ENCODE measurements around the gene MAT2B. TPM values are rescaled to one million over a fixed set of nuclear protein-coding genes. Genes with fewer than 3 reads are reported as not detected.
"Not testable (repeated sequence)": the region's sequence is repeated elsewhere in the genome, so short reads cannot be mapped to it uniquely, and the experiment has no call there.

The MAT2B gene
- total RNA-seq, 1 experiment from 2014 or later, result 36.8 TPM

DNA sequence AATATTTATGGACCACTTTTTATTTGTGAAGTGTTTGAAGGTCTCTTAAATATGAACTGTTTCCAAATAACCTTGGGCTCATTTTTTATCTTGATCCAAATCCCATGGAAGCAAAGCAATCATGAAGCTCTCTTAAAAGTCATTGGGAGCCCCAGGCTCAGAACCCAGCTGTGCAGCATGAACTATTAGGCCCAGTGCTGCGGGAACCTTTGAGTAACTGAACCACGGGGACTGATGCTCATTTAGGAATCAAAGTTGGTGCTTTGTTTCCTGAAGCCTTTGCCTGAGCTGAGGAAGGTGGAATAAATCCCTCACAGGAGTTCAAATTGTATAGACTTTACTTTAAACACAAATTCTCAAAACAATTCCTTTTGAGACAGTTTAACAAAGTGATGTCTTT is 27.8 kb downstream of the MAT2B start:
- Histone ChIP-seq H3K27me3 (peaks cover 8% of the 10 kb centered on the region; the same call in 1 of the 2 replicates), H3K4me3 (no peak overlapping the region), H3K36me3 (no peaks in the 10 kb centered on the region), H3K9me3 (no peaks in the 10 kb centered on the region)
- DNase-seq, result no peak

DNA sequence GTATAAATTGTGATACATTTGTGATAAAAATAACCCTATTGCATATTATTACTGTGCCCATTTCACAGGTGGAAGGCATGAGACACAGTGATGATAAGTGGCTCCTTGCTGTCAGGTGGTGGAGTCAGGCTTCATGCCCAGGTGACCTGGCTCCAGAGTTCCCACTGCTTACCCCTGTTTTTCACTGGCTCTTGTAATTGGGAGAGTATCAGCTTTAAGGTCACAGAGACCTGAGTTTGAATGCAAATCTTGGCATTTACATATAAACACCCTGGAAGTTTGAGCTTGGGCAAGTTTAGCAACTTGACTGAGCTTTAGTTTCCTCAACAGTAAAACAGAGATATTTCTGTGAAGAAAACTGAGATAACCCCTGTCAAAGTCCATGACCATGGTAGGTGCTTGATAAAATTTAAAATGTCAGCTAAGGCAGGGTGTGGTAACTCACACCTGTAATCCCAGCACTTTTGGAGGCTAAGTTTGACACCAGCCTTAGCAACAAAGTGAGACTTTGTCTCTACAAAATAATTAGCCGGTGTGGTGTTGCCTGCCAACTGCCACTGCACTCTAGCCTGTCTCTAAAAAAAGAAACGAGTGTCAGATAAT is 29.2 kb downstream of the MAT2B start:
- H3K27me3 ChIP-seq, result peaks cover 8% of the 10 kb centered on the region; the same call in 1 of the 2 replicates
- H3K36me3 ChIP-seq, result no peaks in the 10 kb centered on the region
- no peak for DNase-seq
- H3K9me3 ChIP-seq, result no peaks in the 10 kb centered on the region
- H3K4me3 ChIP-seq, result no peak overlapping the region

GRCh38 chr5:163535290-163535689 is 29.9 kb downstream of the MAT2B start:
- Histone ChIP-seq H3K27me3 (peaks cover 13% of the 10 kb centered on the region; the same call in 1 of the 2 replicates), H3K4me3 (no peak overlapping the region), H3K36me3 (no peaks in the 10 kb centered on the region), H3K9me3 (no peaks in the 10 kb centered on the region)
- DNase-seq, result no peak

DNA sequence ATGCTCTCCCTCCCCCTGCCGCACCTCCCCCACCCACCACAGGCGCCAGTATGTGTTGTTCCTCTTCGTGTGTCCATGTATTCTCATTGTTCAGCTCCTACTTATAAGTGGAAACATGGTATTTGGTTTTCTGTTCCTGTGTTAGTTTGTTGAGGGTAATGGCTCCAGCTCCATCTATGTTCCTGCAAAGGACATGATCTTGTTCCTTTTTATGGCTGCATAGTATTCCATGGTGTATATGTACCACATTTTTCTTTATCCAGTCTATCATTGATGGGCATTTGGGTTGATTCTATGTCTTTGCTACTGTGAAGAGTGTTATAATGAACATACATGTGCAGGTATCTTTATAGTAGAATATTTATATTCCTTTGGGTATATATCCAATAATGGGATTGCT is 31.0 kb downstream of the MAT2B start:
- H3K36me3 ChIP-seq, H3K4me3 ChIP-seq, H3K9me3 ChIP-seq, DNase-seq: not testable (repeated sequence)
- peaks cover 24% of the 10 kb centered on the region for H3K27me3 ChIP-seq

- no peak for DNase-seq
- Histone ChIP-seq H3K36me3 (no peaks in the 10 kb centered on the region), H3K9me3 (no peaks in the 10 kb centered on the region), H3K27me3 (peaks cover 44% of the 10 kb centered on the region), H3K4me3 (no peak overlapping the region)
Observed at GRCh38 chr5:163540696-163541095, 35.3 kb downstream of the MAT2B start.

DNA sequence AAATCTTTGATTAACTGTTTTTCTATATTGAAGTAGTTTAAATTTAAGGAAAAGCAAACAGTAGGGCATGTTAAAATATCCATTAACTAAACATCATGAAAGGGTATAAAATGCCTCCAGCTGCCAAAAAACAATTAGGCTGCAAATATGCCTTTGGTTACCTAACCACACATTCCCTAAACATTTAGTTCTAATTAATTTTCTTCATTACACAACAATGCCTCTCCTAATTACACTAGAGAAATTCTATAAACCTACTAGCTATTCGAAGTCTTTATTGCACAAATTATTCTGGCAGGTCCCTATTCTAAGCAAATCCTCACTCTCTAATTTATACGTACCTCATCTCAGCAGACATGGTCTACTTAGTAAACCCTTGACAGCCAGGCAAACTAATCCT is 37.4 kb downstream of the MAT2B start:
- Histone ChIP-seq H3K4me3 (no peak overlapping the region), H3K27me3 (peaks cover 44% of the 10 kb centered on the region), H3K9me3 (no peaks in the 10 kb centered on the region), H3K36me3 (no peaks in the 10 kb centered on the region)
- no peak for DNase-seq

DNA sequence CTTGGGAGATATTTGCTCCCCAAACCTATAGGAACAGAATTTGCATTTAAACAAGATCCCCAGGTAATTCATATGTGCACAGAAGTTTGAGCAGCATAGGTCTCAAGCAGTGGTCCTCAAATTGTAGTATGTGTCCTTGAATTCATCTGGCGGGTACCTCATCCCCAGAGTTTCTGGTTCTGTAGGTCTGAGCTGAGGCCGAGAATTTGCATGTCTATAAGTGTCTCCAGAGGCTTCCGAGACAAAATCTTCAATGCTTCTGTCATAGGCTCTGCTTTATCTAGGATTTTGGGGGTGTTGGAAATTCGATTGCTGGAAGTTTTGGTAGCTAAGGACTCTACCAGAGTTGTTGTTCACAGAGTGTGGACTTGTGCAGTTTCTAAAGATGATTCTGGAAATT is 38.6 kb downstream of the MAT2B start:
- Histone ChIP-seq H3K9me3 (no peaks in the 10 kb centered on the region), H3K27me3 (peaks cover 52% of the 10 kb centered on the region), H3K4me3 (no peak overlapping the region), H3K36me3 (no peaks in the 10 kb centered on the region)
- no peak for DNase-seq

- H3K4me3 ChIP-seq, result no peak overlapping the region
- peaks cover 58% of the 10 kb centered on the region for H3K27me3 ChIP-seq
- H3K9me3 ChIP-seq, result no peaks in the 10 kb centered on the region
- H3K36me3 ChIP-seq, result no peaks in the 10 kb centered on the region
- no peak for DNase-seq
Observed at GRCh38 chr5:163544836-163545235, 39.4 kb downstream of the MAT2B start.

- DNase-seq, result no peak
- peaks cover 39% of the 10 kb centered on the region for H3K27me3 ChIP-seq
- H3K9me3 ChIP-seq, result no peaks in the 10 kb centered on the region
- H3K36me3 ChIP-seq, result no peaks in the 10 kb centered on the region
- H3K4me3 ChIP-seq, result no peak overlapping the region
Observed at GRCh38 chr5:163548649-163549048, 43.2 kb downstream of the MAT2B start.

DNA sequence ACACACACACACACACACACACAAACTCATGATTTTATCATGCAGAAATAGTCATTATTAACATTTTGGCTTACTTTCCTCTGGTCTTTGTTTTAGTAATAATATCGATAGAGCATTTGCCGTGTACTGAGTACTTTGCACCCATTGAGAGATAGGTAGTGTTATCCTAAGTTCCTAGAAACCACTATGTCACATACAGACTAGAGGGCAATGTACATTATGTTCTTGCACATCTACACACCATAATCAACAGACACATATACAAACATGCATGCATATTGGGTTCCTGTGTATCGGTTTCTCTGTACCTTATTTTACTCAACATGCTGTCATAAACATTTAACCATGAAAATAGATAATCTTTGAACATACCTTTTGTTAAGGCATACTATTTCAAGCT is 45.7 kb downstream of the MAT2B start:
- no peak for DNase-seq
- H3K4me3 ChIP-seq, result no peak overlapping the region
- no peaks in the 10 kb centered on the region for H3K9me3 ChIP-seq
- peaks cover 36% of the 10 kb centered on the region for H3K27me3 ChIP-seq
- H3K36me3 ChIP-seq, result no peaks in the 10 kb centered on the region

DNA sequence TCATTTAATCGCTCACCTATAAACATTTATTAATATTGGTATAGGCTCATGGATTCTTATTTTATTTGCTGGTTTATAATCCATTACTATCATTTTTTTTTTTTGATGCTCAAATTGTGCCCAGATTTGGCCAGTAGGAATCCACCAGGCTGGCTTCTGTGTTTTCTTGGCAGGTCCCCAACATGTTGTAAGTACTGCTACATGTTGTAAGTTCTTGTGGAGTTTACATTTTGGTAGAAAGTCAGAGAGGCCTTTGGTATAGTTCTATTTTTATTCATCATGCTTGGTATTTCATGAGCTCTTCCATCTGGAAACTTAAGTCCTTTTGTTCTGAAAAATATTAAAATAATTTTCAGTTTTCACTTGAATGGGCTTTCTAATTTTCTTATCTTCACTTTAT is 47.1 kb downstream of the MAT2B start:
- peaks cover 36% of the 10 kb centered on the region for H3K27me3 ChIP-seq
- H3K36me3 ChIP-seq, result no peaks in the 10 kb centered on the region
- DNase-seq, result no peak
- no peaks in the 10 kb centered on the region for H3K9me3 ChIP-seq
- no peak overlapping the region for H3K4me3 ChIP-seq

GRCh38 chr5:163561339-163561738 is 55.9 kb downstream of the MAT2B start:
- no peak overlapping the region for H3K4me3 ChIP-seq
- peaks cover 3% of the 10 kb centered on the region for H3K27me3 ChIP-seq
- DNase-seq, result no peak
- no peaks in the 10 kb centered on the region for H3K36me3 ChIP-seq
- H3K9me3 ChIP-seq, result no peaks in the 10 kb centered on the region

GRCh38 chr5:163562071-163562470 is 56.7 kb downstream of the MAT2B start:
- DNase-seq, result no peak
- H3K36me3 ChIP-seq, result no peaks in the 10 kb centered on the region
- no peak overlapping the region for H3K4me3 ChIP-seq
- H3K27me3 ChIP-seq, result peaks cover 3% of the 10 kb centered on the region
- no peaks in the 10 kb centered on the region for H3K9me3 ChIP-seq

GRCh38 chr5:163563112-163563511 is 57.7 kb downstream of the MAT2B start:
- no peak for DNase-seq
- Histone ChIP-seq H3K4me3 (no peak overlapping the region), H3K9me3 (no peaks in the 10 kb centered on the region), H3K27me3 (peaks cover 3% of the 10 kb centered on the region), H3K36me3 (no peaks in the 10 kb centered on the region)

DNA sequence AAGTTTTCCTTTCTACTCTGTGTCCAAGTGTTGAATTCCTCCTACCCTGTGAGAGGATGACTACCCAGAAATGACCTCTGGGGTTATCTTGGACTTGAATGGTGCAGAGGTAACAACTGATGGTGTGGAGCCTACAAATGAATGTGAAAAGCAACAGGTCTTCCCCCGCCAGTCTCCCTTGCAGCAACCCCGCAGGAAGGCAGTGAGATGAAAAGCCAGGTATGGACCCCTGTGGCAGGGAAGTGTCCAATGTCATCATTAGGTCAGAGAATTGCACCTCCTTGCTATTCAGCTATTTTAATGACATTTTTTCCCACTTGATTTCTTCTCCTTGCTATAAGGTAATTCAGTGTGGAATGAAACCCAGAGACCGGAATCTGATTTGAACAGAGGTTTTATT is 58.5 kb downstream of the MAT2B start:
- H3K36me3 ChIP-seq, result no peaks in the 10 kb centered on the region
- no peak for DNase-seq
- no peak overlapping the region for H3K4me3 ChIP-seq
- H3K27me3 ChIP-seq, result no peaks in the 10 kb centered on the region
- no peaks in the 10 kb centered on the region for H3K9me3 ChIP-seq

DNA sequence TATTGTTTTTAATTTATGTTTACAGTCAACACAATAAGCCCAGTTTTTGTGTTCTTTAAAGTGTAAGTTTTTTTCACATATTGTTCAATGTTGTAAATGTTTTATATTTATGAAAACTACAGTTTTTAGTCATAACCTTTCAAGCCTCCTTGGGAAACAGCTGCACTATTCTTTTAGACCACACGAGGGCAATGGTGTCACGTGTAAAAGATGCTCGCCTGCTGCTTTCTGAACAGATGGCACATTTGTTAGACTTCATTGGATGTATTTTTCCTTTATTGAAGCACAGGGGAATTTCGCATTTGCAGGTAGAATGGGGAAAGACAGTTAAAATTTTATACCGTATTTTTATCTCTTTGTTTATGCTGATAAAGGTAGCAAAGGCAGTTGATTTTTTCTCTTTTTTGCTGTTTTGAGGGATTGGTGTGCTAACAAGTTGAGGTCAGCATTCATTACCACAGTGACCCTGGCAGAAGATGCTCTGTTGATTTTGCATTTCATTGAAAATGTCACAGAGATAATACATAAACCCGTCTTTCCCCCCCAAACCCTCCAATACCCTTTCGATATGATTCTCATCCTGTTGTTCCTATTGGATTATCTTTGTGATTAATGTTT is 59.0 kb downstream of the MAT2B start:
- peak; percentile 39 for DNase-seq
- Histone ChIP-seq H3K27me3 (no peaks in the 10 kb centered on the region), H3K9me3 (no peaks in the 10 kb centered on the region), H3K4me3 (no peak overlapping the region), H3K36me3 (no peaks in the 10 kb centered on the region)

GRCh38 chr5:163565492-163565891 is 60.1 kb downstream of the MAT2B start:
- H3K36me3 ChIP-seq, result no peaks in the 10 kb centered on the region
- no peak for DNase-seq
- H3K9me3 ChIP-seq, result no peaks in the 10 kb centered on the region
- no peaks in the 10 kb centered on the region for H3K27me3 ChIP-seq
- peak overlapping the region; percentile 38 for H3K4me3 ChIP-seq

DNA sequence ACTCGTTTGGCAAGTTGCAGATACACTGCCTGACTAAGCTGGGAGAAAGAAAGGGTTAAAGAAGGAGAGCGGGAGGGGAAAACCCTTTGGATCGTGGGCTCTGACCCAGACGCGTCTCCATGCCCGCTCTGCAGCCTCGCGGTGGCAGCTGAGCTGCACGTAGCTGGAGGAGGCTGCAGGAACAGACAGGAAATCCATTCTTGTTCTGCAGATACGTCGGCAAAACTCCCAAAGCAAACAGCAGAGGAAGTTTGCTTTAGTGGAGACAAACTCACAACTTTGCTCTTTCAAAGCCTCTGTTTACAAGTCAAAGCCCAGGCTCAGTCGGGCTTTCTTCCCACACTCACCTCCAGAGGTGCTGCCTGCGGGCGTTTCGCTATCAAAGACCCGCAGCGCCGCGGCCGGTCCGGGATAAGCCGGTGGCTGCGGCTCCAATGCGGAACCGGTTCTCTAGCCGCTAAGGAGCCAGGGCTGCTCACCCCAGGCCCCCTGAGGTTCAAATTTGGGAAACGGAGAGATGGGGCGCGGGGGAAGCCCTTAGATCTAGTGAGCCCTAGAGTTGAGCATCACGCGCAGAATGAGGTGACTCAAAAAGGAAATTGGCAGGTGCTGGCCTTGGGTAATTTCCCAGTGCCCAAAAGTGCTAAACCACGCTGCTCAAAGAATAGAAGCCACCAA is 60.7 kb downstream of the MAT2B start:
- Histone ChIP-seq H3K4me3 (peak overlapping the region; percentile 38), H3K36me3 (no peaks in the 10 kb centered on the region), H3K9me3 (no peaks in the 10 kb centered on the region), H3K27me3 (no peaks in the 10 kb centered on the region)
- peak; percentile 64 for DNase-seq

All from MG63 (cell line).